Nephron progenitor cell (in vitro differentiated cells): ENCODE results near the gene ZNF236.
A peak's percentile ranks its signal among the peaks of the same experiment; 100 is the strongest.

Source experiments
- DNase-seq: peaks from one replicate; pipeline ENCODE4 v3.0.0; 2021
- H3K27ac Mint-ChIP-seq: 2 replicates; pipeline ENCODE4 v1.8.0; 2021; ENCODE audit warnings: mild to moderate bottlenecking, moderate library complexity, mixed read lengths
- H3K27me3 Mint-ChIP-seq: 2 replicates; pipeline ENCODE4 v1.8.0; 2021; ENCODE audit warnings: mild to moderate bottlenecking, low read depth, mixed read lengths; ENCODE audit not compliant: poor library complexity
- H3K36me3 Mint-ChIP-seq: 2 replicates; pipeline ENCODE4 v1.8.0; 2021; ENCODE audit warnings: low read depth, mixed read lengths
- H3K4me1 Mint-ChIP-seq: 2 replicates; pipeline ENCODE4 v1.8.0; 2021; ENCODE audit warnings: mixed read lengths
- H3K4me3 Mint-ChIP-seq: 2 replicates; pipeline ENCODE4 v1.8.0; 2021; ENCODE audit warnings: mild to moderate bottlenecking, moderate library complexity, mixed read lengths
- H3K9me3 Mint-ChIP-seq: 2 replicates; pipeline ENCODE4 v1.8.0; 2021; ENCODE audit warnings: mild to moderate bottlenecking, moderate library complexity, mixed read lengths
- TF ChIP-seq, protein P1 (sequence below): fragments of 200-600 bp; sonication (generic); IDR thresholded peaks from 2 replicates; pipeline ENCODE4 v1.5.0; 2021; ENCODE audit warnings: antibody characterized with exemption

Gene ZNF236

DNA sequence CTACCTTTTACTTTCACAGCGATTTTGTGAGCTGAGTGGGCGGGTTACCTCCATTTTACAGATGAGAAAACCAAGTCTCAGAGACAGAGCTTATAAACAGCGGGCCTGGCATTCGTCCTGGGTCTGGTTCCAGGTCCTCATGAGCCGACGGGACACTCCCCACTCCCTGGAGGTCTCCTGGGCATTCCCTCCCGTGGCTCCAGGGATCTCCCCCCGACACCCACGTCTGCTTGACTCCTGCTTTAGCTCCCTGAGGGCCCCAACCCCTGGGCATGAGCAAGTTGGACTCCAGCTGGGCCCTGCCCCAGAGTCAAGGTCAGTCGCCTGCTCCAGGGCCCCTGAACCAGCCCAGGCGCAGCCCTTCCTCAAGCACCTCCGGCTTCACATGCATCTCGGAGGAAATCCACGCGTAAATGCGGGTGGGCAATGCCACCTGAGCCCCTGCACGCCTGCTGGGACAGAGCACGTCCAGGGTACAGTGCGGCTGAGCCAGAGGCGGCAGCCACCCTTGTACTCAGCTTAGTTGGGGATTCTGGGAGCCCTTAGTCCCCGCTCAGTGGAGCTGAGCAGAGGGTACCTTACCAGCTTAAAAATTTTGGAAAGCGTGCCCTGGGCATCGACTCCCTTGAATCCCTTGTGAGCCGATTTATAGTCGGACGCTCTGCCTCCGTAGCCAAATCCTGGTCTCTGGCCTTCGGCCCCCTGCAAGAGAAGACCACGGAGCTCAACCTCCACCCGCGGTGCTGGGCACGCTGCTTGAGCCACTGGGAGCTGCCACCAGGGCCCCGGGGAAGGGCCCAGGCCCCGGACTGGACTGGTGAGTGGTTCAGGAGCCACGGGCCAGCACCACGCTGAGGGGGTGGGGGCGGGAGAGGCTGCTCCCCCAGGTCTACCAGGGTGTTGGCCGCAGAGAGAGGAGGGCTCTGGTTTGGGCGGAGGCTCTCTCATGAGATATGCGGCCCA is 162.1 kb downstream of the ZNF236 start:
- H3K4me3 Mint-ChIP-seq, result no peak overlapping the region
- no peak for DNase-seq
- no peaks in the 10 kb centered on the region for H3K36me3 Mint-ChIP-seq
- peaks cover 23% of the 10 kb centered on the region for H3K27me3 Mint-ChIP-seq
- peaks cover 52% of the 10 kb centered on the region for H3K4me1 Mint-ChIP-seq
- TF ChIP-seq, protein P1, sequence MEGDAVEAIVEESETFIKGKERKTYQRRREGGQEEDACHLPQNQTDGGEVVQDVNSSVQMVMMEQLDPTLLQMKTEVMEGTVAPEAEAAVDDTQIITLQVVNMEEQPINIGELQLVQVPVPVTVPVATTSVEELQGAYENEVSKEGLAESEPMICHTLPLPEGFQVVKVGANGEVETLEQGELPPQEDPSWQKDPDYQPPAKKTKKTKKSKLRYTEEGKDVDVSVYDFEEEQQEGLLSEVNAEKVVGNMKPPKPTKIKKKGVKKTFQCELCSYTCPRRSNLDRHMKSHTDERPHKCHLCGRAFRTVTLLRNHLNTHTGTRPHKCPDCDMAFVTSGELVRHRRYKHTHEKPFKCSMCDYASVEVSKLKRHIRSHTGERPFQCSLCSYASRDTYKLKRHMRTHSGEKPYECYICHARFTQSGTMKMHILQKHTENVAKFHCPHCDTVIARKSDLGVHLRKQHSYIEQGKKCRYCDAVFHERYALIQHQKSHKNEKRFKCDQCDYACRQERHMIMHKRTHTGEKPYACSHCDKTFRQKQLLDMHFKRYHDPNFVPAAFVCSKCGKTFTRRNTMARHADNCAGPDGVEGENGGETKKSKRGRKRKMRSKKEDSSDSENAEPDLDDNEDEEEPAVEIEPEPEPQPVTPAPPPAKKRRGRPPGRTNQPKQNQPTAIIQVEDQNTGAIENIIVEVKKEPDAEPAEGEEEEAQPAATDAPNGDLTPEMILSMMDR, result no peak
- H3K27ac Mint-ChIP-seq, result no peak overlapping the region
- H3K9me3 Mint-ChIP-seq, result no peaks in the 10 kb centered on the region

DNA sequence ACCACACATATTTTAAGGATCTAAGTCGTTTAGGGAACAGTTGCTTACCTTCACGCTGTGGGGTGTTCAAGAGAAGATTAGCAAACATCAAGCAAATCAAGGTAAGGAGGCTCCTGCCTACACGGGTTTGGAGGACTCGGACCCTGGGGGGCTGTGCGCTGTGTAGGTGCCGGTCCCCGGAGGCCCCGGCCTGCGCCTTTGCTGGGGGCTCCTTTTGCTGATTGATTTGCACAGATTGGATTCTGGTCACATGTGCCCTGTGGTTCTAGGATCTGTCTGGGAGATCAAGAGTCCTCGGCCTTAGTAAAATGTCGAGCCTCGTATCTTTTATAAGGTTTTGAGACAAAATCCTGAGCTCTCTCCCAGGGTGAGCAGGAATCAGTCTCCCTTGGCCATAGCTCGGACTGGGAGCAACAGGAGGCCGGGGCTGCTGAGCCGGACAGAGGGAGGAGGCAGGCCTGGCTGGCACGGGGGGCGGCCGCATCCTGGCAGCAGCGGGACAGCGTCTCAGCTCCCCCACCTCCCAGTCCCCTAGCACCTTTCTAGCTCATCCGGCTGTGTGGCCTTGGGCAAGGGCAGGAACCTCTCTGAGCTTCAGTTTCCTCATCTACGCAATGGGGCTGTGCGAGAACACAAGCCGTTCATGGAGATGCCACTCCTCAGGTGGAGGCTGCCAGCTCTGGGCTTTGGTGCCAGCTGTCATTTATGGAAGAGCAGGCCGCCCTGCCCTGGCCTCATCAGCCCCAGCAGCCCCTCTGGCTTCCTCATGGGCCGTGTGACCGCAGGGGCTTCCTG is 163.0 kb downstream of the ZNF236 start:
- Mint-ChIP-seq H3K27ac (no peak overlapping the region), H3K4me3 (no peak overlapping the region), H3K27me3 (peaks cover 19% of the 10 kb centered on the region), H3K4me1 (peaks cover 43% of the 10 kb centered on the region), H3K36me3 (no peaks in the 10 kb centered on the region), H3K9me3 (no peaks in the 10 kb centered on the region)
- DNase-seq, result no peak
- TF ChIP-seq, protein P1, result no peak

DNA sequence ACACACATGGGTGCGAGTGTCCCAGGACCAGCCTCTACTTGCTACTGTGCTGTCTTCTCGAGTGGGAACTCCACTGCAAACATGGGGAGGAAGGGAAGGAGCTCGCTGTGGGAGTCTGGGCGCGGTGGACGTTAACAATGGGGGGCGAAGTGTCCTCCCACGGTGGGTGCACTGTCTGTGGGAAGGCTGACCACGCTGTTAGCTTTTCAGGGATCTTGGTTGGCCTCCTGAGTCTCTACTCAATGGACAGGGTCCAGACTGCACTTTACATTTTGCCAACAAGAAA is 163.5 kb downstream of the ZNF236 start:
- no peak overlapping the region for H3K27ac Mint-ChIP-seq
- TF ChIP-seq, protein P1, result no peak
- H3K4me3 Mint-ChIP-seq, result no peak overlapping the region

DNA sequence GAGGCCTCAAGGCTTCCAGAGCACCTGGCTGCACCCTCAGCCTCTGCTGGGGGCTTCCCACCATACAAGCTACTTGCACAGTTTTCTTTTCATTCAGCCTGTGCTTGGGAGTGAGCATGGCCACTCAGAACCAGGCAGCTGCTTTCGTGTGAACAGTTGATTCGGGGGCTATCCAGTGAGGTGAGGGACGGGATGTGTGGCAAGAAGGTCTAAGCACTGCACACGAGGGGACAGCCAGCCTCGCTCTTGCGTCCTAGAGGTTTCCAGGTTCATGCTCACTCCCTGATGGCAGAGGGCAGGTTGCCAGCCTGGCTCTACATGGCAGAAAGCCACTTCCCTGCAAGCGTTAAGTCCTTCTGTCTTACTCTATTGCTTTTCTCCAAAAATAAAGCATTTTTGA is 164.0 kb downstream of the ZNF236 start:
- Mint-ChIP-seq H3K27ac (no peak overlapping the region), H3K27me3 (peaks cover 15% of the 10 kb centered on the region), H3K4me3 (no peak overlapping the region), H3K9me3 (no peaks in the 10 kb centered on the region), H3K4me1 (peaks cover 43% of the 10 kb centered on the region), H3K36me3 (no peaks in the 10 kb centered on the region)
- TF ChIP-seq, protein P1, result no peak
- no peak for DNase-seq

More for the DNA sequence above, 163.5 kb downstream of the ZNF236 start:
- peaks cover 18% of the 10 kb centered on the region for H3K27me3 Mint-ChIP-seq
- peaks cover 43% of the 10 kb centered on the region for H3K4me1 Mint-ChIP-seq
- DNase-seq, result no peak
- H3K36me3 Mint-ChIP-seq, result no peaks in the 10 kb centered on the region
- no peaks in the 10 kb centered on the region for H3K9me3 Mint-ChIP-seq

DNA sequence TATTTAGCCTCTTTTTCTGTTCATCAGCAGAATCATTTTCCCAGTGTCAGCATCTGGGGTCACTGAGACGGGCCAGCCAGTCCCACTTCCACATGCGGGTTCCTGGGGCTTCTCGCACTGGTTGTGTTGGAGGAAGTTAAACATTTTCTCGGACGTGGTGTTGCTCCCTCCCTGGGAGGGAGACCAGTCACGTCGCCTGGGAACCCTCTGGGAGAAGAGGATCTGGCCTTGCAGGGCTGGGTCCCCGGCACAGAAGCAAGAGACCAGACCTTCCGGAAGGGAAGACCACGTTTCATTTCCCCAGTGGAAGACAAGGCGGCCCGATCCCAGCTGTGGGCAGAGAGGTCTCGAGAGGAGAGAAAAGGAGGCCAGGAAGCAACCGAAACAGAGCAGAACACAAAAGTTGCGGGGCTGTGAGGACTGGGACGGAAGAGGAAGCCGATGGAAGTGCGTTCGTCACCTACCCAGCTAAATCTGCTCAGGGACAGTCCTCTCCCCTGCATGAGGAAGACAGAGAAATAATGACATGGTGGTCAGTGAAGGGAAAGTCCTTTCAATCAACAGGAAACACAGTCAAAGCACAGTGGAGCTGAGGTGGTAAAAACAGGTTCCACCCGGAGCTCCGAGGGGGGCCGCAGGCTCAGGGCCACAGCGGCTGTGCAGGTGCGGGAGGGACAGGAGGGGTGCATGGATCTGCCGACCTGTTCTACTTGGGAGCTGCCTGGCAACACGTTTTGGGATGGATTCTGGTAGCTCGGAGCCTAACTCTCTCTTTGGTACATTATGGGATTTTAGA is 165.9 kb downstream of the ZNF236 start:
- Mint-ChIP-seq H3K27me3 (peaks cover 16% of the 10 kb centered on the region), H3K9me3 (no peaks in the 10 kb centered on the region), H3K4me1 (peaks cover 45% of the 10 kb centered on the region), H3K27ac (peak overlapping the region; percentile 24), H3K36me3 (no peaks in the 10 kb centered on the region), H3K4me3 (no peak overlapping the region)
- no peak for DNase-seq
- TF ChIP-seq, protein P1, result no peak
